GM21447 (cell line): ENCODE data around the gene LIMS1.
A peak's percentile ranks its signal among the peaks of the same experiment; 100 is the strongest.
"Not testable (repeated sequence)": the region's sequence is repeated elsewhere in the genome, so short reads cannot be mapped to it uniquely, and the experiment has no call there.

Experiments
- ATAC-seq: cut with Tn5 transposase; IDR thresholded peaks from one replicate; pipeline ENCODE4 v1.9.1; 2021; ENCODE audit not compliant: unreplicated experiment

The LIMS1 gene

DNA sequence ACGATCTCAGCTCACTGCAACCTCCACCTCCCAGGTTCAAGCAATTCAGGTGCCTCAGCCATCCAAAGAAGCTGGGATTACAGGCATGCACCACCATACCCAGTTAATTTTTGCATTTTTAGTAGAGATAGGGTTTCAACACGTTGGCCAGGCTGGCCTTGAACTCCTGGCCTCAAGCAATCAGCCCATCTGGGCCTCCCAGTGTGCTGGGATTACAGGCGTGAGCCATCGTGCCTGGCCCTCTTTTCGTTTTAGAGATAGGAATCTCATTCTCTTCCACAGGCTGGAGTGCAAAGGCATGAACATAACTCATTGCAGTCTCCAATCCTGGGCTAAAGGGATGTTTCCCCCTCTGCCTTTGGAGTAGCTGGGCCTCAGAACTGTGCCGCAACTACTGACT lies 182.7 kb downstream of the LIMS1 start:
- ATAC-seq = not testable (repeated sequence)

DNA sequence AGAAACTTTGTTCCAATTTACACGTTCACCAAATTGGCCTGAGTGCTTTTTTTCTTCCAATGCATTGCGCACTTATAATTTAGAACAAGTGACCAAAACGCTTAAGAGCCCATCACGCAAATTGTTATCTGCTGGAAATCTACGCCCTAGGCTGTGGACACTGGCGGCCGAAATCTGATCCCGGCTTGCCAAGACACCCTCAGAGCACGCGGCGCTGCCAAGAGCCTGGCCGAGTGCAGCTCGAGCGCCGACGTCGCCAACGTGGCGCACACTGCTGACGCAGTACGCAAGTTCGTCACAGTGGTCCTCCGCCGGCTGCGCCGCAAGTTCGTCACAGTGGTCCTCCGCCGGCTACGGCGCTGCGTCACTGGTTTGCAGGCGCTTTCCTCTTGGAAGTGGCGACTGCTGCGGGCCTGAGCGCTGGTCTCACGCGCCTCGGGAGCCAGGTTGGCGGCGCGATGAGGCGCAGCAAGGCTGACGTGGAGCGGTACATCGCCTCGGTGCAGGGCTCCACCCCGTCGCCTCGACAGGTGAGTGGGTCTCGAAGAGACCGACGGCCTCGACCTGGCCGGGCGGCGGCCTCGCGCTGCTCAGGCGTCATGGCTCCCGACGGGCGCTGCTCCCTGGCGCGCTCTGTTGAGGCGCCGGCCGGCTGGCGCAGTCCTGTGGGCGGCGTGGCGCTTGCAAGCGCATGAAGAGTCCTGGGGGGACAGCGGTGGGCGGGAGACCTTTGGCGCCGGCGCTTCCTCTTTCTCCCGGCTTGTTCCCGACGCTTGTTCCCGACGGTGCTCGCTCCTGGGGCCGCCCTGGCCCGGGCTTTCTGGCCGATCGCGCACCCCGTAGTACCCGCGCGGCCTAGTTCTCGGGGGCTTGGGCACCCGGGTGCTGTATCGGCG lies 185.1 kb downstream of the LIMS1 start, which contains the start of gene RANBP2:
Gene RANBP2, plus strand, starts transcription at position 334 of the 896 bp plus-strand sequence. Its CDS starts 125 bp downstream, at position 459.
- peak; percentile 98 for ATAC-seq

DNA sequence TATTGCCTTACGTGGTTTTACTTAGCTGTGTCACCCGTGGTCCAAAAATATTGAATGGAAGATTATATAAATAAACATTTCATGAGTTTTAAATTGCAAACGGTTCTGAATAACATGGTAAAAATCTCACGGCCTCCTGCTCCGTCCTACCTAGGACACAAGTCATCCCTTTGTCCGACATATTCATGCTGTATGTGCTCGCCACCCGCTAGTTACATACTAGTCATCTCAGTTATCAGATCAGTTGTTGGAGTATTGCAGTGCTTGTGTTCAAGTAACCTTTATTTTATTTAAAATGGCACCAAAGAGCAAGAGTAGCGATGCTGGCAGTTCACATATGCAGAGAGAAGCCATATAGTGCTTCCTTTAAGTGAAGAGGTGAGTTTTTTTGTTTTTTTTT lies 191.8 kb downstream of the LIMS1 start:
- ATAC-seq = not testable (repeated sequence)

DNA sequence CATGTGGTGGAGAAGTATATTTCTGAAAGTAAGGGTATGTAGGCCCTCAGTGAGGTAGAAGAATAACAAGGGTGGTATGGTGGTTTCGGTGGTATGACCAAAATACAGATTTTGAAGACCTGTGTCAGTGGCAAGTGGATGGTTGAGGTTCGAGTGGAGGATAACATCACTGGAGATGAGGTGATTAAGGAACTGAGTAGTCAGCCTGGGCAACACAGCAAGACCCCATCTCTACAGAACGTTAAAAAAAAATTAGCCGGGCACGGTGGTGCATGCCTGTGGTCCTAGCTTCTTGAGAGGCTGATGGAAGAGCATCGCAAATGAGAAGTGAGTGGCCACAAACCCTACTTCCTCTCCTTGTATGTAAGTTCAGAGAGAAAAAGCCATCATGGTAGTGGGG lies 200.4 kb downstream of the LIMS1 start:
- ATAC-seq = not testable (repeated sequence)
